Loucy (cell line): ENCODE data around the gene AHR.

ENCODE experiments used
- EZH2phosphoT487 ChIP-seq: fragments of 200-600 bp; IDR thresholded peaks from 2 replicates; pipeline ENCODE4 v1.6.1; 2018; ENCODE audit warnings: antibody characterized with exemption, mild to moderate bottlenecking, moderate library complexity, borderline replicate concordance
- TF ChIP-seq, protein P1 (sequence below): fragments of 200-600 bp; sonication (generic); conservative IDR thresholded peaks from 2 replicates; pipeline ENCODE4 v1.5.1; 2014; ENCODE audit warnings: mild to moderate bottlenecking, antibody characterized with exemption, low read length

DNA sequence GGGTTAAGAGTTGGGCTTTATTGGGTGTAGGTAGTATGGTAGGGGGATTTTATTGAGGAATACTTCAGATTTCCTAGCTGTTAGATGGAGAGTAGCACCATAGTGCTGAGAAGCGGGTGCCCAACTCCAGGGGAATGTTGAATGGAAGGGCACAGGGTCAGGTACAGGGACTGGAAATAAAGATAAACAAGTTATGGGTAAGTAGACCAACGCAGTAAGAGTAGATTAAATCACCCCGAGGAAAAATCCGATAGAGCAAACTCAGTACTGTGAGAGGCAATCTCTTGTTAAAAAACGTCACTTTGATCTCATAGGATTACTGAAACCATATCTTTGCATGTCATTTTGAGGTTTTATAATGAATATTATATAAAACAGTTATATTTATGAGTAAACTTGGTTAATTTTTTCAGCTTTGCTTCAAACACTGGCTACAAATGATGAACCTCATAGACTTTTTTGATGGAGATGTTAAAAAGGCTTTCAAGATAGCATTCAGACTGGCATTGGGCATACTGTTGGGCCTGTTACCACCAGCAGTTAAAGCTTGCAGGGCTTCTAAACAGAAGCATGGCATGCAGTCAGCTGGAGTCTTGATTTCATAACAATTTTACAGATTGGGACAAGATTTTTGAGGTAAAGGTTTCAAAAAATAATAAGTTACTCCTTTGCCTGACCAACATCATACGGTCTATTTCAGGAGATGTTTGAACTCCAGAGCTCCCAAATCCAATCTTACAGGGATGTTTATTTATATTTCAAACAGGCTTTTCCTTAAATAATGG lies 7.1 kb downstream of the AHR start:
- TF ChIP-seq, protein P1, sequence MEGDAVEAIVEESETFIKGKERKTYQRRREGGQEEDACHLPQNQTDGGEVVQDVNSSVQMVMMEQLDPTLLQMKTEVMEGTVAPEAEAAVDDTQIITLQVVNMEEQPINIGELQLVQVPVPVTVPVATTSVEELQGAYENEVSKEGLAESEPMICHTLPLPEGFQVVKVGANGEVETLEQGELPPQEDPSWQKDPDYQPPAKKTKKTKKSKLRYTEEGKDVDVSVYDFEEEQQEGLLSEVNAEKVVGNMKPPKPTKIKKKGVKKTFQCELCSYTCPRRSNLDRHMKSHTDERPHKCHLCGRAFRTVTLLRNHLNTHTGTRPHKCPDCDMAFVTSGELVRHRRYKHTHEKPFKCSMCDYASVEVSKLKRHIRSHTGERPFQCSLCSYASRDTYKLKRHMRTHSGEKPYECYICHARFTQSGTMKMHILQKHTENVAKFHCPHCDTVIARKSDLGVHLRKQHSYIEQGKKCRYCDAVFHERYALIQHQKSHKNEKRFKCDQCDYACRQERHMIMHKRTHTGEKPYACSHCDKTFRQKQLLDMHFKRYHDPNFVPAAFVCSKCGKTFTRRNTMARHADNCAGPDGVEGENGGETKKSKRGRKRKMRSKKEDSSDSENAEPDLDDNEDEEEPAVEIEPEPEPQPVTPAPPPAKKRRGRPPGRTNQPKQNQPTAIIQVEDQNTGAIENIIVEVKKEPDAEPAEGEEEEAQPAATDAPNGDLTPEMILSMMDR, result no peak
- TF ChIP-seq EZH2phosphoT487, result no peak
